ENCODE data around the gene CFAP20DC. TPM values are rescaled to one million over a fixed set of nuclear protein-coding genes. Genes with fewer than 3 reads are reported as not detected.

CFAP20DC gene
- total RNA-seq, 1 experiment from 2014 or later: 6.1 TPM

DNA sequence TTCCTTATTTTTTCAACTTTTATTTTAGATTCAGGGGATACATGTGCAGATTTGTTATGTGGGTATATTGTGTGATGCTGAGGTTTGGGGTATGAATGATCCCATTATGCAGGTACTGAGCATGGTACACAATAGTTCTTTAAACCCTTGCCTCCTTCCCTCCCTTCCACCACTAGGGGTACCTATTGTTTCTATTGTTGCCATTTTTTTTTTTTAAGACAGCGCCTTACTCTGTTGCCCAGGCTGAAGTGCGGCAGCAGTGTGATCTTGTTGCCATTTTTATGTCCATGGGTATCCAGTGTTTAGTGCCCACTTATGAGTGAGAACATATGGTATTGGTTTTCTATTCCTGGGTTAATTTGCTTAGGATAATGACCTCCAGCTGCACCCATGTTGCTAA is 266.0 kb downstream of the CFAP20DC start:
- Histone ChIP-seq H3K9me3 (replicated peaks) (peaks cover 6% of the 10 kb centered on the region; the same call in 1 of the 2 replicates), H3K4me1 (replicated peaks) (no peaks in the 10 kb centered on the region), H3K36me3 (no peaks in the 10 kb centered on the region), H3K4me3 (no peak overlapping the region), H3K27me3 (replicated peaks) (no peaks in the 10 kb centered on the region), H3K27ac (no peak overlapping the region)
- no peak for DNase-seq (ENCODE audit: low read depth in 1 of 2, low spot score in 2 of 2)

- Histone ChIP-seq H3K4me1 (replicated peaks) (no peaks in the 10 kb centered on the region), H3K27ac (no peak overlapping the region), H3K4me3 (no peak overlapping the region), H3K36me3 (no peaks in the 10 kb centered on the region), H3K27me3 (replicated peaks) (no peaks in the 10 kb centered on the region), H3K9me3 (replicated peaks) (peaks cover 6% of the 10 kb centered on the region; the same call in 1 of the 2 replicates)
- DNase-seq (ENCODE audit: low read depth in 1 of 2, low spot score in 2 of 2): no peak
Measured at GRCh38 chr3:58779934-58780333, 269.9 kb downstream of the CFAP20DC start.

DNA sequence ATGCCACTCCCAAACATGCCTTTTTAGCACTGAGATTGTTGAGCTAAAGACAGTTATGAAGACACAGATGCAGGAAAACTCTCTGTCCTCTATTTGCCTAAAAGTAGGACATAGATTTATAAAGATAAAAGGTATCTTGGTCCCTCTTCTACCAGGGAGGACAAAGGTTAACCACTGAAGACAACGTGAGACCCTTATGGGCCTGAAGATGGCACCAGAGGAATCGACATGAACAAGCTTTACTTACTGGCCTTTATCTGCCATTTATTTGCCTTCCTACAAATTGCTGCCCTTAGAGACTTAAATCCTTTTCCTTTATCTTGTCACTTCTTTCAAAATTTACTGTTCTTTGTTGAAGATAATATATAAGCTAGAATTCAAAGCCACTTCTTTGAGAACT is 273.6 kb downstream of the CFAP20DC start:
- no peaks in the 10 kb centered on the region for H3K27me3 ChIP-seq (replicated peaks)
- no peak overlapping the region for H3K27ac ChIP-seq
- no peak for DNase-seq (ENCODE audit: low read depth in 1 of 2, low spot score in 2 of 2)
- no peak overlapping the region for H3K4me3 ChIP-seq
- H3K9me3 ChIP-seq (replicated peaks): peaks cover 6% of the 10 kb centered on the region; the same call in 1 of the 2 replicates
- no peaks in the 10 kb centered on the region for H3K4me1 ChIP-seq (replicated peaks)
- H3K36me3 ChIP-seq: no peaks in the 10 kb centered on the region

GRCh38 chr3:58772462-58772861 is 277.4 kb downstream of the CFAP20DC start:
- no peaks in the 10 kb centered on the region for H3K36me3 ChIP-seq
- no peak overlapping the region for H3K4me3 ChIP-seq
- DNase-seq (ENCODE audit: low read depth in 1 of 2, low spot score in 2 of 2): no peak
- H3K4me1 ChIP-seq (replicated peaks): no peaks in the 10 kb centered on the region
- H3K9me3 ChIP-seq (replicated peaks): no peaks in the 10 kb centered on the region
- H3K27ac ChIP-seq: no peak overlapping the region
- no peaks in the 10 kb centered on the region for H3K27me3 ChIP-seq (replicated peaks)

GRCh38 chr3:58769065-58769464 is 280.8 kb downstream of the CFAP20DC start:
- no peak for DNase-seq (ENCODE audit: low read depth in 1 of 2, low spot score in 2 of 2)
- Histone ChIP-seq H3K4me1 (replicated peaks) (no peaks in the 10 kb centered on the region), H3K27me3 (replicated peaks) (no peaks in the 10 kb centered on the region)

GRCh38 chr3:58766587-58767282 is 283.1 kb downstream of the CFAP20DC start:
- no peak for DNase-seq (ENCODE audit: low read depth in 1 of 2, low spot score in 2 of 2)
- no peaks in the 10 kb centered on the region for H3K9me3 ChIP-seq (replicated peaks)

More at GRCh38 chr3:58769065-58769464, 280.8 kb downstream of the CFAP20DC start:
- Histone ChIP-seq H3K4me3 (no peak overlapping the region), H3K36me3 (no peaks in the 10 kb centered on the region), H3K9me3 (replicated peaks) (no peaks in the 10 kb centered on the region), H3K27ac (no peak overlapping the region)

DNA sequence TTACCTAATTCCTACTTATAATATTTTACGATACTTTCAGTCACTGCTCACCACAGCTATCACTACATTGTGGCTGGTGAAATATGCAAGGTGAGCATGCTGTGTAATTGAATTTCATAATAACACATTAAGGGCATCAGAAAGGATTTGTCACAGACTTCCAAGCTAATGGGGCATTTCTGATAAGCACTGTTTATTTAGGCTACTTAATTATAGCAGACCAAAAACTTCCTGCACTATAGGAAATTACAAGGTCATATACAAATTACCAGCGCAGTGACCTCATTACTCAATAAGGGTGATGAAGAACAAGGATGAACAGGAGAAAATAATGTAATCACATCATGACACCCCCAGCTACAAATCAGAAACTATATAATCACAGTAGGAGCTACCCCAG is 294.7 kb downstream of the CFAP20DC start:
- Histone ChIP-seq H3K4me3 (no peak overlapping the region), H3K4me1 (replicated peaks) (no peaks in the 10 kb centered on the region), H3K27ac (no peak overlapping the region), H3K36me3 (no peaks in the 10 kb centered on the region), H3K27me3 (replicated peaks) (no peaks in the 10 kb centered on the region), H3K9me3 (replicated peaks) (no peaks in the 10 kb centered on the region)
- no peak for DNase-seq (ENCODE audit: low read depth in 1 of 2, low spot score in 2 of 2)

More at GRCh38 chr3:58766587-58767282, 283.1 kb downstream of the CFAP20DC start:
- Histone ChIP-seq H3K4me3 (no peak overlapping the region), H3K4me1 (replicated peaks) (no peaks in the 10 kb centered on the region), H3K36me3 (no peaks in the 10 kb centered on the region), H3K27me3 (replicated peaks) (no peaks in the 10 kb centered on the region), H3K27ac (no peak overlapping the region)

- Histone ChIP-seq H3K9me3 (replicated peaks) (no peaks in the 10 kb centered on the region), H3K4me3 (no peak overlapping the region), H3K27ac (no peak overlapping the region), H3K36me3 (no peaks in the 10 kb centered on the region), H3K27me3 (replicated peaks) (no peaks in the 10 kb centered on the region), H3K4me1 (replicated peaks) (no peaks in the 10 kb centered on the region)
- DNase-seq (ENCODE audit: low read depth in 1 of 2, low spot score in 2 of 2): no peak
Measured at GRCh38 chr3:58754074-58754473, 295.8 kb downstream of the CFAP20DC start.

DNA sequence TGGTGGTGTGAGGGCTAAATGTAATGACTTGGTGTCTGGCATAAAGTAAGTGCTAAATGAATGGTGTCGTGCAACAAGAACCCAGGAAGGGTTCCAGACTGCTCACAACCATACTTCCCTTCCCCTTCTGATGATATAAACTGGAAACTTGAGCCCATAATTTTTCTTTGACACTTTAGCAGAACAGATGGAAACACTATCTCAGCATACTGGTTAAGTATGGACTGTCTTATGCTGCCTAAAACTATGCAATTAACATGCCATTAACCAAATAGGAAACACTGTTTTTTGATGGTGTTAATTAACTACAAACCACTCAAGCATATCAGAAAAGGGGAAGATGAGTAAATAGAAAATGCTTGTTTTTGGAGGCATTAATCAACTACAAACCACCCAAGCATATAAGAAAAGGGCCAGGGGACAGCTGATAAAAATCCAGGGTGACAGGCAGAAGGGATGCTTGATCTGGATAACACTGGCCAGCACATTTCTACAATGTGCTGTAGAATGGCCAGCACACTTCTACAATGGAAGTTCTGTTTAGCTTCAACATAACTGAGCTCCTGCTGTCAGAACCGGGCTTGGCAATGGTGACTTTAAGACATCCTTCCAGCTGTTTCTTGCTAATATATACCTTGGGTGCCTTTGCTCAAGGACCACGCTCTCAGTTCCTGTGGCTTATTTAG is 297.8 kb downstream of the CFAP20DC start:
- no peak for DNase-seq (ENCODE audit: low read depth in 1 of 2, low spot score in 2 of 2)
- Histone ChIP-seq H3K4me1 (replicated peaks) (no peaks in the 10 kb centered on the region), H3K36me3 (no peaks in the 10 kb centered on the region), H3K9me3 (replicated peaks) (no peaks in the 10 kb centered on the region), H3K4me3 (no peak overlapping the region), H3K27ac (no peak overlapping the region), H3K27me3 (replicated peaks) (no peaks in the 10 kb centered on the region)

- H3K9me3 ChIP-seq (replicated peaks): no peaks in the 10 kb centered on the region
- no peak overlapping the region for H3K4me3 ChIP-seq
- no peaks in the 10 kb centered on the region for H3K4me1 ChIP-seq (replicated peaks)
- H3K36me3 ChIP-seq: no peaks in the 10 kb centered on the region
- H3K27ac ChIP-seq: no peak overlapping the region
- H3K27me3 ChIP-seq (replicated peaks): no peaks in the 10 kb centered on the region
- no peak for DNase-seq (ENCODE audit: low read depth in 1 of 2, low spot score in 2 of 2)
Measured at GRCh38 chr3:58751235-58751634, 298.6 kb downstream of the CFAP20DC start.

- Histone ChIP-seq H3K36me3 (no peaks in the 10 kb centered on the region), H3K4me3 (no peak overlapping the region), H3K4me1 (replicated peaks) (no peaks in the 10 kb centered on the region), H3K27ac (no peak overlapping the region), H3K27me3 (replicated peaks) (no peaks in the 10 kb centered on the region), H3K9me3 (replicated peaks) (no peaks in the 10 kb centered on the region)
- DNase-seq (ENCODE audit: low read depth in 1 of 2, low spot score in 2 of 2): no peak
Measured at GRCh38 chr3:58749948-58750347, 299.9 kb downstream of the CFAP20DC start.

GRCh38 chr3:58748024-58748423 is 301.8 kb downstream of the CFAP20DC start:
- no peak overlapping the region for H3K4me3 ChIP-seq

DNA sequence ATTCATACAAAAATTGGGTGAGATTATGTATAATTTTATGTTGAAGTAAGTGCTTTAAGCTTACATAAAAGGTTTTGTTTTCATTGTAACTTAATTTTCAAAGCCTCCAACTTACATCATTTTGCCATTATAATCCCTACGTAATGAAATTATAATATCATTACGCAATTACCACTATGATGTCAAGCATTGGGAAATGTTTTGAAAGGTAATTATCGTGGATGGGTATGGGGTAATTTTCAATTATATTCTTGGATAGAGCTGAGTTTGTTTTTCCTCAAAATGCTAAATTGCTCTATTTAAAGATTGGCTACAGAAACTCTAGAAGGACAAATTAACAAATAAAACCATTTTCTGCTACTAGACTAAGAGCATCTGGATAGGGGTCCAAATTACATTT is 303.1 kb downstream of the CFAP20DC start:
- DNase-seq (ENCODE audit: low read depth in 1 of 2, low spot score in 2 of 2): no peak
- Histone ChIP-seq H3K9me3 (replicated peaks) (no peaks in the 10 kb centered on the region), H3K27me3 (replicated peaks) (no peaks in the 10 kb centered on the region), H3K4me3 (no peak overlapping the region), H3K4me1 (replicated peaks) (no peaks in the 10 kb centered on the region), H3K27ac (no peak overlapping the region), H3K36me3 (no peaks in the 10 kb centered on the region)

More at GRCh38 chr3:58748024-58748423, 301.8 kb downstream of the CFAP20DC start:
- Histone ChIP-seq H3K4me1 (replicated peaks) (no peaks in the 10 kb centered on the region), H3K9me3 (replicated peaks) (no peaks in the 10 kb centered on the region), H3K27me3 (replicated peaks) (no peaks in the 10 kb centered on the region), H3K27ac (no peak overlapping the region), H3K36me3 (no peaks in the 10 kb centered on the region)
- DNase-seq (ENCODE audit: low read depth in 1 of 2, low spot score in 2 of 2): no peak

GRCh38 chr3:58743296-58743695 is 306.5 kb downstream of the CFAP20DC start:
- Histone ChIP-seq H3K27me3 (replicated peaks) (no peaks in the 10 kb centered on the region), H3K27ac (no peak overlapping the region), H3K9me3 (replicated peaks) (no peaks in the 10 kb centered on the region), H3K36me3 (no peaks in the 10 kb centered on the region), H3K4me3 (no peak overlapping the region), H3K4me1 (replicated peaks) (no peaks in the 10 kb centered on the region)
- no peak for DNase-seq (ENCODE audit: low read depth in 1 of 2, low spot score in 2 of 2)
